Large intestine (tissue), 3 donors: ENCODE measurements around the gene ROCK2. TPM values are rescaled to one million over a fixed set of nuclear protein-coding genes. Genes with fewer than 3 reads are reported as not detected.
"Not testable (repeated sequence)": the region's sequence is repeated elsewhere in the genome, so short reads cannot be mapped to it uniquely, and the experiment has no call there.

Experiments used
- DNase-seq, 2 donors: peaks; one replicate each; pipeline versions ENCODE4 v3.0.0 to v3.0.0-alpha.2; 2013
- H3K27ac ChIP-seq: one replicate; pipeline ENCODE4 v1.5.1; 2013; ENCODE audit warnings: low read length
- H3K27me3 ChIP-seq: 2 replicates; pipeline ENCODE4 v1.6.1; 2013; ENCODE audit warnings: low read length; ENCODE audit not compliant: control insufficient read depth, insufficient read depth
- H3K36me3 ChIP-seq: 2 replicates; pipeline ENCODE4 v1.6.1; 2013; ENCODE audit warnings: low read length; ENCODE audit not compliant: control insufficient read depth, insufficient read depth
- H3K4me1 ChIP-seq: one replicate; pipeline ENCODE4 v1.6.1; 2013; ENCODE audit warnings: low read length; ENCODE audit not compliant: control insufficient read depth, insufficient read depth
- H3K4me3 ChIP-seq: one replicate; pipeline ENCODE4 v1.5.1; 2013; ENCODE audit warnings: low read length
- H3K9me3 ChIP-seq: one replicate; pipeline ENCODE4 v1.6.1; 2013; ENCODE audit warnings: mild to moderate bottlenecking, low read depth, low read length, moderate library complexity; ENCODE audit not compliant: control insufficient read depth
- WGBS: methylation state at CpG from one replicate; pipeline ENCODE4 v1.1.5; 2013; ENCODE audit warnings: low lambda C conversion rate; ENCODE audit not compliant: insufficient coverage; 5-methylcytosine and 5-hydroxymethylcytosine counted together
- polyA plus RNA-seq: library from polyadenylated mRNA; unstranded; fragments of 120-200 nt; gene quantifications from one replicate; pipeline ENCODE4 v1.2.1, GENCODE V29; 2013

The ROCK2 gene
- polyA plus RNA-seq, 1 donor = 42.5 TPM

- Histone ChIP-seq H3K9me3 (no peaks in the 10 kb centered on the region), H3K27me3 (no peaks in the 10 kb centered on the region), H3K36me3 (peaks cover 26% of the 10 kb centered on the region), H3K27ac (no peak overlapping the region), H3K4me3 (no peak overlapping the region), H3K4me1 (no peaks in the 10 kb centered on the region)
- WGBS = no CpG with 5 or more reads among the region's 6 CpGs
- no peak for DNase-seq
Measured at GRCh38 chr2:11275910-11276309, 68.5 kb downstream of the ROCK2 start.

GRCh38 chr2:11270891-11271290, 73.5 kb downstream of the ROCK2 start:
- H3K9me3 ChIP-seq = peaks cover 4% of the 10 kb centered on the region
- no peaks in the 10 kb centered on the region for H3K27me3 ChIP-seq
- H3K27ac ChIP-seq = no peak overlapping the region
- 80% methylated on average over 1 of the region's 2 CpGs for WGBS
- peaks cover 18% of the 10 kb centered on the region for H3K36me3 ChIP-seq
- no peak for DNase-seq
- H3K4me3 ChIP-seq = no peak overlapping the region
- no peaks in the 10 kb centered on the region for H3K4me1 ChIP-seq

DNA sequence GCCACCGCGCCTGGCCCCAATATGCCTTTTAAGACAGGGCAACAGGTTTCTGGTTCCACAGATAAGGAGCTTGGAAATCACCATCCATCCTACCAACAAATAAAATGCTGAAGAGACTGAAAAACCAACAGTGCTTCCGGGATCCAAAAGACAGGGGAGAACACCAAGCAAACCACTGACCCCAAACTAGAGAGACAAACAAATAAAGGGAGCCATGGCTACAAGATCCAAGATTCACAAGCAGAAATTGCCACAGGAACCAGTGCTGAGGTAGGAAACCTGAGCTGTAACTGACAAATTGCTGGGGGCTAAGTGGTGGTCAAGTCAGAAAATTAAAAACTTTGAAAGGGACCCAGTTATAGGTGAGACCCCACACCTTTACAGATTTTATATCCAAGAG, 76.5 kb downstream of the ROCK2 start:
- peaks cover 14% of the 10 kb centered on the region for H3K36me3 ChIP-seq
- peaks cover 4% of the 10 kb centered on the region for H3K9me3 ChIP-seq
- H3K27me3 ChIP-seq = no peaks in the 10 kb centered on the region
- no peak for DNase-seq
- no peak overlapping the region for H3K27ac ChIP-seq
- no peak overlapping the region for H3K4me3 ChIP-seq
- no peaks in the 10 kb centered on the region for H3K4me1 ChIP-seq
- 100% methylated on average over 1 of the region's 3 CpGs for WGBS

GRCh38 chr2:11264818-11265217, 79.6 kb downstream of the ROCK2 start:
- no peaks in the 10 kb centered on the region for H3K27me3 ChIP-seq
- peaks cover 4% of the 10 kb centered on the region for H3K9me3 ChIP-seq
- WGBS = no CpG with 5 or more reads among the region's 1 CpG
- DNase-seq = no peak
- no peak overlapping the region for H3K4me3 ChIP-seq
- no peaks in the 10 kb centered on the region for H3K4me1 ChIP-seq
- peaks cover 10% of the 10 kb centered on the region for H3K36me3 ChIP-seq
- H3K27ac ChIP-seq = no peak overlapping the region

GRCh38 chr2:11264007-11264406, 80.4 kb downstream of the ROCK2 start:
- no peak for DNase-seq
- Histone ChIP-seq H3K27me3 (no peaks in the 10 kb centered on the region), H3K4me3 (no peak overlapping the region), H3K36me3 (peaks cover 7% of the 10 kb centered on the region), H3K4me1 (no peaks in the 10 kb centered on the region), H3K27ac (no peak overlapping the region), H3K9me3 (peaks cover under 1% of the 10 kb centered on the region)
- WGBS = 100% methylated on average over 1 of the region's 2 CpGs

- no peak overlapping the region for H3K27ac ChIP-seq
- WGBS = no CpG with 5 or more reads among the region's 1 CpG
- DNase-seq = no peak
Measured at GRCh38 chr2:11263177-11263576, 81.3 kb downstream of the ROCK2 start.

GRCh38 chr2:11262438-11262837, 82.0 kb downstream of the ROCK2 start:
- H3K4me1 ChIP-seq, H3K9me3 ChIP-seq, H3K27me3 ChIP-seq, DNase-seq, H3K36me3 ChIP-seq, H3K4me3 ChIP-seq, H3K27ac ChIP-seq: not testable (repeated sequence)
- 80% methylated on average over 1 of the region's 2 CpGs for WGBS

More at GRCh38 chr2:11263177-11263576, 81.3 kb downstream of the ROCK2 start:
- no peaks in the 10 kb centered on the region for H3K9me3 ChIP-seq
- peaks cover 7% of the 10 kb centered on the region for H3K36me3 ChIP-seq
- no peaks in the 10 kb centered on the region for H3K4me1 ChIP-seq
- no peak overlapping the region for H3K4me3 ChIP-seq
- no peaks in the 10 kb centered on the region for H3K27me3 ChIP-seq

DNA sequence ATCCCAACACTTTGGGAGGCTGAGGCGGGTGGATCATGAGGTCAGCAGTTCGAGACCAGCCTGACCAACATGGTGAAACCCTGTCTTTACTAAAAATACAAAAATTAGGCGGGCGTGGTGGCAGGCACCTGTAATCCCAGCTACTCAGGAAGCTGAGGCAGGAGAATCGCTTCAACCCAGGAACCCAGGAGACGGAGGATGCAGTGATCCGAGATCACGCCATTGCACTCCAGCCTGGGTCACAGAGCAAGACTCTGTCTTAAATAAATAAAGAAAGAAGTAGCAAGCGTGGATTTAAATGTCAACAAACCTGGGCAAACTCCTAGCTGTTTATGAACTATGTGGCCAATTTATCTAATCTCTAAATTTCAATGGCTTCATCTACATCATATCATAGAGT, 82.9 kb downstream of the ROCK2 start:
- not testable (repeated sequence) for DNase-seq, H3K27me3 ChIP-seq, H3K9me3 ChIP-seq, H3K4me3 ChIP-seq, H3K4me1 ChIP-seq, H3K27ac ChIP-seq
- no CpG with 5 or more reads among the region's 9 CpGs for WGBS
- peaks cover 12% of the 10 kb centered on the region for H3K36me3 ChIP-seq

GRCh38 chr2:11260979-11261378, 83.5 kb downstream of the ROCK2 start:
- no peak for DNase-seq
- WGBS = 0% methylated on average over 1 of the region's 2 CpGs

DNA sequence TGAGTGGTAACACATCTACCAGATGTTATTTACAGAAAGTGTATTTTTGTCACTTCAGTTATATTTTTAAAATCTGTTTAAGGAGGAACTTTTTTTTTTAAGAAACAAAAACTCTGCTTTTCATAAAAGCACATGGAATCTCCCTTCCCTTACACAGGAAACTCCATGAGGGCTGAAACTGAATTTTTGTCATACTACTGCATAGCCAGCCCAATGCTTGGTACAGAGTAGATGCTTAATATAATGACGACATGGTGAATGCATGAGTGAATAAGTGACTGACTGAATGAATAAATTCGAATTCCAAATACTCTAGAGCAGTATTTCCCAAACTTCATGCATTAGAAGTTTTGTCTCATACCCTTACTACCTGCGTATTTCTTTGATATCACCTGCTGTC, 86.5 kb downstream of the ROCK2 start:
- Histone ChIP-seq H3K4me1 (no peaks in the 10 kb centered on the region), H3K9me3 (no peaks in the 10 kb centered on the region), H3K27me3 (no peaks in the 10 kb centered on the region), H3K36me3 (peaks cover 13% of the 10 kb centered on the region), H3K4me3 (no peak overlapping the region), H3K27ac (no peak overlapping the region)
- no peak for DNase-seq
- 93% methylated on average over 2 of the region's 3 CpGs for WGBS

More at GRCh38 chr2:11260979-11261378, 83.5 kb downstream of the ROCK2 start:
- no peak overlapping the region for H3K4me3 ChIP-seq
- H3K27me3 ChIP-seq = no peaks in the 10 kb centered on the region
- H3K36me3 ChIP-seq = peaks cover 15% of the 10 kb centered on the region
- no peaks in the 10 kb centered on the region for H3K4me1 ChIP-seq
- H3K9me3 ChIP-seq = no peaks in the 10 kb centered on the region
- no peak overlapping the region for H3K27ac ChIP-seq

- no CpG with 5 or more reads among the region's 16 CpGs for WGBS
- H3K9me3 ChIP-seq = no peaks in the 10 kb centered on the region
- H3K36me3 ChIP-seq = peaks cover 13% of the 10 kb centered on the region
- H3K27ac ChIP-seq = no peak overlapping the region
- H3K27me3 ChIP-seq = no peaks in the 10 kb centered on the region
- no peak overlapping the region for H3K4me3 ChIP-seq
- no peaks in the 10 kb centered on the region for H3K4me1 ChIP-seq
- no peak for DNase-seq
Measured at GRCh38 chr2:11257078-11257477, 87.4 kb downstream of the ROCK2 start.
